Measurements from ENCODE around the gene TARBP2. TPM values are rescaled to one million over a fixed set of nuclear protein-coding genes. Genes with fewer than 3 reads are reported as not detected.
A peak's percentile ranks its signal among the peaks of the same experiment; 100 is the strongest.

The TARBP2 gene
- total and polyA plus RNA-seq, 5 experiments from 2014 or later, result 27.0 to 46.1 (median 32.1) TPM

DNA sequence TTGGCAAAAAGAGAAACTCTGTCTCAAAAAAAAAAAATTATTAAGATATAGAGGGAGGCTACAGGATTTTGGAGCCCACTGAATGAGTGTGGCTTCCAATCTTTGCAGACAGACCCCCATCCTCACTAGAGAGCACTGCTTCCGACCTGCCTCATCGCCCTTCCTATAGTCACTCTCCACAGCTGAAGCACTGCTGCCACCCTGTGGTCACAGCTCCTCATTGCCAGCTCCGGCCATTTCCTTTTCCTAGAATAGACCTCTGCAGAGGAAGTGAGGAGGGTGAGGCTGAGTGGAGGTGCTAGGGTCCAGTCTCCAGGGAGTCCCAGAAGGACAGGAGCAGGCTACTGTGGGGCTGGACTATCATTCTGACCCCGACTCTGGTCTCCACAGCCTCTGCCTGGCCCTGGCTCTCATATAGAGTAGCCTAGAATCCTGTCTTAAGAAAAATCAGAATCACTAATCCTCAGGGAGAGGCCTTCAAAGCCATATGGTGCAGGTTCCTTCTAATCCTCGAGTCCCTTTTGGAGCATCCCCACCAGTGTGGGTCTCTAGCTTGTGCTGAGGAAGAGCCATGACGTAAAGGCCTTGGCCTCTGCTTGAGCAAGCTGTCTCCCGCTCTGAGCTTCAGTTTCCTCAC, 7.6 kb downstream of the TARBP2 start:
- ATAC-seq, result peak; percentile 97 to 99
- Mint-ChIP-seq H3K9me3 (no peaks in the 10 kb centered on the region), H3K27ac (peak overlapping the region in 6 of 10 donors; percentile 19 to 87 (median 70)), H3K27me3 (no peaks in the 10 kb centered on the region), H3K4me3 (no peak overlapping the region), H3K4me1 (peaks cover 3 to 19% (median 8%) of the 10 kb centered on the region in 4 donors), H3K36me3 (peaks cover 0 to 39% (median 1%) of the 10 kb centered on the region in 3 donors)
- peak; percentile 65 to 89 (median 78) for DNase-seq
- POLR2A ChIA-PET, result interaction anchor here (0.5 to 2.0 kb wide), 13 partner anchors 8 to 164 kb away, joined by 3 to 6 read pairs (median 4); partner anchors contain the start of genes MAP3K12, PRR13 and TARBP2

DNA sequence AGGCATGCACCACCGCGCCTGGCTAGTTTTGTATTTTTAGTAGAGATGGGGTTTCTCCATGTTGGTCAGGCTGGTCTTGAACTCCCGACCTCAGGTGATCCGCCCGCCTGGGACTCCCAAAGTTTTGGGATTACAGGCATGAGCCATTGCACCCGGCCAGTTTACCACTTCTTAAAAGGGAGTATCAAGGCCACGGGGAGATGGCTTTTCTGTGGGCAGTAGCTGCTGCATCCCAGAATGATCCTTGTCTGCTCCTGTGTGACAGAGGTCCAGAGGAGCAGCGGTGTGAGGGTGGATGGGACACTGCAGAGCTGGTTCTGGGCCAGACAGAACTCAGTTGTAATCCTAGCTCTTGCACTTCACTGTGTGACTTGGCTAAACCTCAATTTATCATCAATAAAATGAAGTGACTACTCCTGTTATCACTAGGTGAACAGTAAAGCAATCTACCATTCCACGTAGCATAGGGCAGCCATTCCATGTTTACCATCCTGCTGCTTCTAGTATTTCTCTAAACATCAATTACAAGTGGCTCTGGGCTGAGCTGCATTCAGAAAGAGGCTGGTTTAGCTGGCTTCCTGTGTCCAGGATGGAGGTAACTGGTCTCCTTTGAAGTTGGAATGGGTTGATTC, 9.2 kb downstream of the TARBP2 start:
- H3K36me3 Mint-ChIP-seq, result peaks cover 0 to 41% (median 0%) of the 10 kb centered on the region in 3 donors
- POLR2A ChIA-PET, result interaction anchor here (1.1 kb wide), 1 partner anchor 17 kb away, joined by 3 read pairs; no protein-coding TSS in a partner anchor
- H3K27ac Mint-ChIP-seq, result no peak overlapping the region
- H3K4me1 Mint-ChIP-seq, result peaks cover 3 to 13% (median 8%) of the 10 kb centered on the region in 4 donors
- ATAC-seq (no peak), DNase-seq (no peak)
- H3K27me3 Mint-ChIP-seq, result no peaks in the 10 kb centered on the region
- no peak overlapping the region for H3K4me3 Mint-ChIP-seq
- no peaks in the 10 kb centered on the region for H3K9me3 Mint-ChIP-seq

DNA sequence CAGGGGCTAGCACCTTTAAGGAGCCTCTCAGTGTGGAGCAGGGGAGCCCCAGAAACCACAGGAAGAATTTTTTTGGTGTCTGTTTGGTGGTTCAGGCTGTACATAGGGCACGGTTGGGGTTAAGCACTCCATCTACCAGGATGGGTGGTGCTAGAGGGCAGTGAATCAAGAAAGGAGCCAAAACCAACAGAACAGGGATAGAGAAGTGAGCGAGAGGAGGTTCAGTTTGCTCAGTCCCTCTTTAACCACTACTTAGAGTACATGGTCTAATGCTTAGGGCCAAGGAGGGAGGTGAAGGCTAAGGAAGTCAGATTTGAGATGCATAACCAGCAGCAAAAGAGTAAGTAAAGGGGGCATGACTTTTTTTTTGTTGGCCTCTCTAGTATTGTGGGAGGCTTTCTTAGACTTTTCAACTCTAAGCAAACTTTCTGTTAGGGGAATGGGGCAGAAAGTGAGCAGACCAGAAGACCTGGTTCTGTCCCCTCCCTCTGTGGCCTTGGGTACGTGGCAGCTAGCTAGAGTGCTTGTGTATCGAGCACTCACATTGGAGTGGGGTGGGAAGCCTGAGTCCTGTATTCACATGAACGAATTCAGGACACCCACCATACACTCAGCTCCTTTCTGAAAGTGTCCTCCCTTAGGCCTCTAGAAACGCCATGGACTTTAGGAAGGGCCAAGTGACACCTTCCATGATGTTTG, 12.8 kb downstream of the TARBP2 start:
- POLR2A ChIA-PET, result interaction anchor here (1.1 kb wide), 1 partner anchor 134 kb away, joined by 4 read pairs; the partner anchor contains the start of gene SP1
- H3K27ac Mint-ChIP-seq, result peak overlapping the region in 5 of 10 donors; percentile 8 to 78 (median 35)
- H3K27me3 Mint-ChIP-seq, result no peaks in the 10 kb centered on the region
- H3K36me3 Mint-ChIP-seq, result peaks cover 0 to 59% (median 0%) of the 10 kb centered on the region in 3 donors
- ATAC-seq (no peak), DNase-seq (no peak)
- H3K4me3 Mint-ChIP-seq, result no peak overlapping the region
- no peaks in the 10 kb centered on the region for H3K9me3 Mint-ChIP-seq
- peaks cover 0 to 5% (median 2%) of the 10 kb centered on the region in 4 donors for H3K4me1 Mint-ChIP-seq

DNA sequence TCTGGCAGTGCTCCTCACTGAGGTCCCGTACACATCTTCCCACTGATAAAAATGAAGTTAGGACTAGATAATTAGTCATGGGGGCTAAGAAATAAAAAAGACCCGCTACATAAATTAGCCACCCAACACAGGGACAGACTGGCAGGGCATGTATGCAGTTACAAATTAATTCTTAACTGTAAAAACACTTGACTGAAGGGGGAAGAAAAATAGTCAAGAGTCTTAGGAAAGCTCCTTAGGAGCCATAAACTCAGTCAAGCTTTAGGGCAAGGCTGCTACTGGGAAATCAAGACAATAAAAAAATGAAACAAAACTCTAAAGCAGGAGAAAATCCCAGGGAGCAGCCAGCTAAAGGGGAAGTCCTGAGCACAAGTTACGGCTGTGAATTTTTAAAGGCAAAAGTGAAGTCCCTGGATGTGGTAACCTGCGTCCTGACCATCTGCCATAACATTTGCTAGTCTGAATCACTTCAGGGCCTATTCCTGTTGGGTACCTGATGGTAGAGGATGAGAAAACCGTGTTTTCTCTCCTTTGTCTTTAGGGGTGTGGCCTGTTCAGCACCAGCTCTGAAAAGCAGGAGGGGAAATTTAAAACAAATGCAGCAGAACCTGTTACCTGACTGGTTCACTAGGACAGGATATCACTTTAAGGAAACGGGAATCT, 13.7 kb downstream of the TARBP2 start:
- ATAC-seq, result no peak
- no peak for DNase-seq
- peak overlapping the region in 1 of 10 donors; percentile 49 for H3K27ac Mint-ChIP-seq
- peaks cover 0 to 68% (median 0%) of the 10 kb centered on the region in 3 donors for H3K36me3 Mint-ChIP-seq
- POLR2A ChIA-PET, result interaction anchor here (1.1 kb wide), 1 partner anchor 135 kb away, joined by 4 read pairs; the partner anchor contains the start of gene SP1
- no peaks in the 10 kb centered on the region for H3K27me3 Mint-ChIP-seq
- H3K9me3 Mint-ChIP-seq, result no peaks in the 10 kb centered on the region
- no peaks in the 10 kb centered on the region for H3K4me1 Mint-ChIP-seq
- no peak overlapping the region for H3K4me3 Mint-ChIP-seq

DNA sequence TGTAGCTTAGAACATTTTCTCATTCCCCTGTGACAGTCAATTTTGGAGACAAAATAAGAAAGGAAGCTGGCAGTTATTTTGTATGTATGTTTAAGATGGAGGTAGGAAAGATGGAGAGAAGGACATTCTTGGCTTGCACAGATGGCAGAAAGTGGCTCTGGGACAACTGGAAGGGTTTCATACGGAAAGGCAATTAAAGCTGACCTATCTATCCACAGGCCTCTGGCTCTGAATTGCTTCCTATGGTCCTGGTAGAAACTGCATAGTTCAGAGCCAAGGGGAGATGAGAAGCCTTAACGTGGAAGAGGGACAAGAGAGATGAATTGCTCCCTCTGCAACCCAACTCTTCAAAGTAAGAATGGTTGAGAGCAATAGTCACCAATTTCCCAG, 14.2 kb downstream of the TARBP2 start:
- Mint-ChIP-seq H3K27me3 (no peaks in the 10 kb centered on the region), H3K27ac (peak overlapping the region in 3 of 10 donors; percentile 28 to 66 (median 49)), H3K36me3 (peaks cover 0 to 73% (median 0%) of the 10 kb centered on the region in 3 donors), H3K4me3 (no peak overlapping the region), H3K4me1 (no peaks in the 10 kb centered on the region), H3K9me3 (no peaks in the 10 kb centered on the region)
- no peak for DNase-seq
- ATAC-seq, result no peak
- POLR2A ChIA-PET, result interaction anchor here (1.1 kb wide), 1 partner anchor 136 kb away, joined by 4 read pairs; the partner anchor contains the start of gene SP1

DNA sequence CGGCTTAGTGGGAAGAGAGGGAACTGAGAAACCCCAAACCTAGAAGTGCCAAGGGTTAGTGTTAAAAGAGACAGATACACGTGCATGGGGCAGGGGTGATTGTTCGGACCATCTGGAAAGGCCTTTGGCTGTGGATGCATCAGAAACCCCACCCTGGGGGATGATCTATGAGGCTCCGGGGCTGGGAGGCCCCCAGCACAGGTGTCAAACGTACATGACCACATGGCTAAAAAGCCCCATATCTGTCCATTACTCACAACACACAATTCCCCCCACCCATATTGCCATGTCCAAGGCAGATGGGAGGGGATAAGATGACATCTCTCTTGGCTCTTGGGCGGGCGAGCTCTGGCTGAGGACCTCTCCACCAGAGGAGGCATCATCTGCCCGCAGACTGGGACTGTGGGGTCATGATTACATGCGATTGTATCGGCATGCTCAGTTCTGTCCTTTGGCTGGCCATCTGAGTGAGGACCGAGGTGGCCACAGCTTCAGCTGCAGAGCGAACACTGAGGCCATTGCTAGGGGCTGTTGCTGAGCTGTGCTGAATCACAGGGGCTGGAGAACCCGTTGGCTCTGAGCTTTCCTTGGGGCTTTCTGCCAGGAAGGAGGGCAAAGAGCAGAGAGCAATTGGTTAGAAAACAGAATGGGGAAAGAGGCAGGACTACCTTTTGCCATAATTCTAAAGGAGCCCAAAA, 15.8 kb downstream of the TARBP2 start:
- POLR2A ChIA-PET, result interaction anchor here (0.5 kb wide), 1 partner anchor 25 kb away, joined by 3 read pairs; no protein-coding TSS in a partner anchor
- no peaks in the 10 kb centered on the region for H3K9me3 Mint-ChIP-seq
- ATAC-seq, result no peak
- peaks cover 10 to 83% (median 10%) of the 10 kb centered on the region in 3 donors for H3K36me3 Mint-ChIP-seq
- H3K27me3 Mint-ChIP-seq, result no peaks in the 10 kb centered on the region
- H3K4me1 Mint-ChIP-seq, result peaks cover 0 to 2% (median 0%) of the 10 kb centered on the region in 4 donors
- H3K4me3 Mint-ChIP-seq, result no peak overlapping the region
- H3K27ac Mint-ChIP-seq, result peak overlapping the region in 1 of 10 donors; percentile 61
- no peak for DNase-seq

DNA sequence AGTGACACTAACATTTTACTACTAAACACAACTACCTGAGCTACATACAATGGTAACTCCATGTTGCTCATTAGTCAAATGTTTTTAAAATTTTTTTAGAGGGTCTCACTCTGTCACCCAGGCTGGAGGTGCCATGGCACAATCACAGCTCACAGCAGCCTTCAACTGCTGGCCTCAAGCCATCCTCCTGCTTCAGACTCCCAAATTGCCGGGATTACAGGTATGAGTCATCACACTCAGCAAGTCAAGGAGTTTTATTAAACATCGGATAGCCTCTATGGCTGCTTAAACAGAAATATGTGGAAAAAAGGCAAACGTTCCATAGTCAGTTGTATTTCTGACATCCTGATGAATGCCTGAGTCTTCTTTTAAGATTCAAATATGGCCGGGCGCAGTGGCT, 17.3 kb downstream of the TARBP2 start:
- ATAC-seq, result no peak
- POLR2A ChIA-PET, result interaction anchor here (0.7 kb wide), 1 partner anchor 179 kb away, joined by 3 read pairs; no protein-coding TSS in a partner anchor
- Mint-ChIP-seq H3K36me3 (peaks cover 10 to 83% (median 13%) of the 10 kb centered on the region in 3 donors), H3K27me3 (no peaks in the 10 kb centered on the region), H3K9me3 (no peaks in the 10 kb centered on the region), H3K4me1 (peaks cover 0 to 2% (median 0%) of the 10 kb centered on the region in 4 donors), H3K4me3 (no peak overlapping the region), H3K27ac (peak overlapping the region in 1 of 10 donors; percentile 41)
- DNase-seq, result no peak

DNA sequence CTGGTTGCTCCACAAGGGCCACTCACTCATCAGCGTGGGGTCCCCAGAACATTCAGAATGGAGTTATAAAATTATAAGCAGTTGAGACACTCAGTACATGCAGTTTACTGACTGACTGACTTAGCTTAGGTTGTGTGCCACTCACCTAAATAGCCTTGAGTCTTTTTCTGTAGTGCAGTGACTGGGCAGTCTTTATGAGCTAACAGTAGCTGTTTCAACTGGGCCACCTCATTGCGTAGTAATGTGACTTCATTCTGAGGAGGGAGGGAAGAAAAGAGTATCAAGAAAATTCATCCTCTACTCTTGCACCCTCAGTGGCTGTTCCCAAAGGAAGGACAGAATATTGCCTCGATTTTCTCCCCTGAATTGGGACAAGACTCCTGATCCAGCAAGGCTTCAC, 22.0 kb downstream of the TARBP2 start:
- peaks cover 0 to 4% (median 0%) of the 10 kb centered on the region in 4 donors for H3K4me1 Mint-ChIP-seq
- no peak overlapping the region for H3K4me3 Mint-ChIP-seq
- no peaks in the 10 kb centered on the region for H3K9me3 Mint-ChIP-seq
- ATAC-seq (no peak), DNase-seq (no peak)
- H3K36me3 Mint-ChIP-seq, result peaks cover 10 to 84% (median 22%) of the 10 kb centered on the region in 3 donors
- POLR2A ChIA-PET, result no interaction called here
- H3K27me3 Mint-ChIP-seq, result no peaks in the 10 kb centered on the region
- H3K27ac Mint-ChIP-seq, result no peak overlapping the region

DNA sequence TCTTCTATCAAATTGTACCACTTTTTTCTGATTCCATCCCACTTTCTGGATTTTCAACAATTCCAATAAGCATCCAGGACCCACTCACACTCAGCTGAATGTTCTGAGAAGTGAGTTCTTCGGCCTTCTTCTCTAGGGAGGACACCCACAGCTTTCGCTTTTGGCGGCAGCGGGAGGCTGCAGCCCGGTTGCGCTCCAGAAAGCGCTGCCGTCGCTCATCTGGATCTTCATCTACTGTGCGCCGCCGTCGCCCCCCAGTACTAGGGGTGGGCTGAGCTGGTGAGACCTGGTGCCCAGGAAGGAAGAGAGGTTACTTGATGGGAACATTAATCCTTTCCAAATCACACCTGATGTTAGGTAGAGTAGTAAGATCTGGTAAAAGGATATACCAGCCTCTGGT, 23.4 kb downstream of the TARBP2 start:
- Mint-ChIP-seq H3K9me3 (no peaks in the 10 kb centered on the region), H3K4me3 (no peak overlapping the region), H3K27me3 (no peaks in the 10 kb centered on the region), H3K36me3 (peaks cover 10 to 77% (median 22%) of the 10 kb centered on the region in 3 donors), H3K4me1 (peaks cover 0 to 4% (median 0%) of the 10 kb centered on the region in 4 donors), H3K27ac (peak overlapping the region in 2 of 10 donors; percentile 4 to 19)
- POLR2A ChIA-PET, result no interaction called here
- ATAC-seq (no peak), DNase-seq (no peak)

DNA sequence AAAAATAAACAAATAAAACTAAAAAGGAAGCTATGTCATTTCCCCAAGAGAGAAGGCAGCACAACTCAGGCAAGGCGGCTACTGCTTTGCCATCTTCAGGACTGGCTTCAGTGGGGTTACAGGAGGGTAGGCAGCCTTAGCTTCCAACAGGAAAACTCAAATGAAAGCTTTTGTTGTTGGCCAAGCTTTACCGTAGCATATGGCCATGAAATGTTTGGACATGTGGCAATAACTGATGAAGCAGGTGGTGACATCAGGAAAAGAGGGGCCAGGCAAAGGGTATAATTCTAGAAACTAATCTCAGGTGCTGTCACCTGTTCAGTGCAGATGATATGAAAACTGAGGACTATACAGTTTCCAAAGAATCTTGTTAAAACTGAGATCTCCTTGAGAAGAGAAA, 29.0 kb downstream of the TARBP2 start:
- Mint-ChIP-seq H3K9me3 (no peaks in the 10 kb centered on the region), H3K4me1 (no peaks in the 10 kb centered on the region), H3K27ac (no peak overlapping the region), H3K36me3 (peaks cover 6 to 74% (median 20%) of the 10 kb centered on the region in 3 donors), H3K4me3 (no peak overlapping the region), H3K27me3 (no peaks in the 10 kb centered on the region)
- no peak for ATAC-seq
- no peak for DNase-seq
- POLR2A ChIA-PET, result no interaction called here

DNA sequence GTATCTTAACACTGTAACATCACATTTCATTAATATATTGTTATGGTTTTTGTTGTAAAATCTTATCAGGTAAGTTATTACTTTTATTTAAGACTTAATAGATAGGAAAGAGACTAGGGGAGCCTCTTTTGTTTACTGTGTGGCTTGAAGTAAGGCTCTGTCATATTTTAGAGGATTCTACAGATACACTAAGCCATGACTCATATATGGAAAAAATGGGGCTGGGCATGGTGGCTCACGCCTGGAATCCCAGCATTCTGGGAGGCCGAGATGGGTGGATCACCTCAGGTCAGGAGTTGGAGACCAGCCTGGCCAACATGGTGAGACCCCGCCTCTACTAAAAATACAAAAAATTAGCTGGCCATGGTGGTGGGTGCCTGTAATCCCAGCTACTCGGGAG, 29.8 kb downstream of the TARBP2 start:
- Mint-ChIP-seq H3K4me1 (no peaks in the 10 kb centered on the region), H3K9me3 (no peaks in the 10 kb centered on the region), H3K4me3 (no peak overlapping the region), H3K27ac (no peak overlapping the region), H3K36me3 (peaks cover 6 to 73% (median 26%) of the 10 kb centered on the region in 3 donors), H3K27me3 (no peaks in the 10 kb centered on the region)
- ATAC-seq (no peak), DNase-seq (no peak)
- POLR2A ChIA-PET, result no interaction called here

DNA sequence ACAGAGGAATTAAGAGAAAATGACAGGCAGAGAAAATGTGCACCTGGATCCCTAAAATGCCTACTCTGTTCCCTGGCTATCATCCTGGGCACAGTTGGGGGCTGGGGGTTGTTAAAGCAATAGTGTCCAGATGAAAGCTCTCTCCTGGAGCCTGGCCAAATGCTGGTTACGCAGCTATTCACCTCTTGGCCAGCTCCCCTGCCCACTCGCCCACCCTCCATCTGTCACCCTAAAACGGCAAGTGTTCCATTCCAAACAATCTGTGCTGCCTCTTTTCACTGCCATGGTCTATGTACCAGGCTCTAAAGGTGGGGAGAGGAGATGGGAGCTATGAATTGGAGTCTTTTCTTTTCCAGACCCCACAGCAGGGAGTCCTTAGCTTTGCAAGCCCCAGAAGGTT, 30.9 kb downstream of the TARBP2 start:
- POLR2A ChIA-PET, result interaction anchor here (0.6 kb wide), 2 partner anchors 100 to 130 kb away, joined by 4 read pairs; no protein-coding TSS in a partner anchor
- ATAC-seq, result no peak
- Mint-ChIP-seq H3K36me3 (peaks cover 6 to 77% (median 24%) of the 10 kb centered on the region in 3 donors), H3K9me3 (no peaks in the 10 kb centered on the region), H3K27ac (no peak overlapping the region), H3K27me3 (no peaks in the 10 kb centered on the region), H3K4me1 (no peaks in the 10 kb centered on the region), H3K4me3 (no peak overlapping the region)
- no peak for DNase-seq
